Thoracic aorta endothelial cell (primary cell): Measurements from ENCODE around the gene PIANP. TPM values are rescaled to one million over a fixed set of nuclear protein-coding genes. Genes with fewer than 3 reads are reported as not detected.

Experiments used
- small RNA-seq: library from RNA; depleted of rRNA; stranded (forward); fragments of <200 nt; gene quantifications from one replicate; pipeline ENCODE3, GENCODE V24; 2012
- total RNA-seq: library from RNA; depleted of rRNA; stranded (reverse); fragments of >200 nt; gene quantifications from 2 replicates; pipeline ENCODE4 v1.2.3, GENCODE V29; 2012

The PIANP gene, protein sequence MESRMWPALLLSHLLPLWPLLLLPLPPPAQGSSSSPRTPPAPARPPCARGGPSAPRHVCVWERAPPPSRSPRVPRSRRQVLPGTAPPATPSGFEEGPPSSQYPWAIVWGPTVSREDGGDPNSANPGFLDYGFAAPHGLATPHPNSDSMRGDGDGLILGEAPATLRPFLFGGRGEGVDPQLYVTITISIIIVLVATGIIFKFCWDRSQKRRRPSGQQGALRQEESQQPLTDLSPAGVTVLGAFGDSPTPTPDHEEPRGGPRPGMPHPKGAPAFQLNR
- 0.13 TPM in 1 of 2 replicates, not detected in the other for total RNA-seq

GRCh38 chr12:6700646-6701051 is at the start of gene PIANP:
PIANP (minus strand) TSS chr12:6700815; CDS start chr12:6698061, 2,754 bp downstream.

GRCh38 chr12:6723607-6724408 is 23.2 kb upstream of the PIANP start, which contains the start of gene COPS7A:
COPS7A (plus strand) TSS chr12:6724046; CDS start chr12:6724657, 611 bp downstream.

GRCh38 chr12:6688999-6689882 is 11.4 kb downstream of the PIANP start, which contains the start of gene ZNF384:
ZNF384 (minus strand) TSS chr12:6689375; CDS start chr12:6679520, 9,855 bp downstream.

GRCh38 chr12:6662906-6663742 is 37.5 kb downstream of the PIANP start, which contains the start of gene ING4:
ING4 (minus strand) TSS chr12:6663119; CDS start chr12:6663101, 18 bp downstream.

GRCh38 chr12:6647083-6647604 is 53.5 kb downstream of the PIANP start, which contains the start of gene ACRBP:
ACRBP (minus strand) TSS chr12:6647432; CDS start chr12:6647366, 66 bp downstream.

Small RNA genes within 50 kb of the gene (small RNA-seq; reads per million reads assigned to genes)
- gene RNU6-781P: not detected

Other genes starting within 250 kb of the PIANP start
- 5.5 and 8.3 TPM in 2 replicates for gene TAPBPL, start 248.8 kb downstream of the PIANP start, total RNA-seq
- gene VAMP1, start 230.1 kb downstream of the PIANP start, total RNA-seq: 2.4 and 2.9 TPM in 2 replicates
- gene MRPL51, start 207.6 kb downstream of the PIANP start, total RNA-seq: 115 and 145 TPM in 2 replicates
- gene NCAPD2, start 206.7 kb downstream of the PIANP start, total RNA-seq: 82.7 and 119 TPM in 2 replicates
- 6,676 and 6,710 TPM in 2 replicates for gene GAPDH, start 166.3 kb downstream of the PIANP start, total RNA-seq
- 6.3 and 7.6 TPM in 2 replicates for gene IFFO1, start 144.8 kb downstream of the PIANP start, total RNA-seq
- 47.5 and 52.7 TPM in 2 replicates for gene NOP2, start 132.5 kb downstream of the PIANP start, total RNA-seq
- gene CHD4, start 93.4 kb downstream of the PIANP start, total RNA-seq: 222 and 230 TPM in 2 replicates
- gene LPAR5, start 64.9 kb downstream of the PIANP start, total RNA-seq: 0.13 TPM in 1 of 2 replicates, not detected in the other
- 0.50 and 0.53 TPM in 2 replicates for gene ACRBP, start 53.4 kb downstream of the PIANP start, total RNA-seq
- 30.1 and 35.0 TPM in 2 replicates for gene ING4, start 37.7 kb downstream of the PIANP start, total RNA-seq
- 27.0 and 28.2 TPM in 2 replicates for gene ZNF384, start 11.4 kb downstream of the PIANP start, total RNA-seq
- gene COPS7A, start 23.2 kb upstream of the PIANP start, total RNA-seq: 34.7 and 40.3 TPM in 2 replicates
- gene MLF2, start 52.3 kb upstream of the PIANP start, total RNA-seq: 89.4 and 97.4 TPM in 2 replicates
- 98.0 and 103 TPM in 2 replicates for gene PTMS, start 65.5 kb upstream of the PIANP start, total RNA-seq
- gene LAG3, start 71.7 kb upstream of the PIANP start, total RNA-seq: 0.13 and 0.14 TPM in 2 replicates
- gene CD4, start 88.7 kb upstream of the PIANP start, total RNA-seq: not detected in 2 replicates
- 5.7 and 9.4 TPM in 2 replicates for gene GPR162, start 121.0 kb upstream of the PIANP start, total RNA-seq
- gene P3H3, start 127.6 kb upstream of the PIANP start, total RNA-seq: 56.1 and 68.3 TPM in 2 replicates
- 3.1 and 3.8 TPM in 2 replicates for gene GNB3, start 140.1 kb upstream of the PIANP start, total RNA-seq
- gene CDCA3, start 150.5 kb upstream of the PIANP start, total RNA-seq: 25.7 and 39.8 TPM in 2 replicates
- 83.1 and 87.7 TPM in 2 replicates for gene USP5, start 151.3 kb upstream of the PIANP start, total RNA-seq
- 806 and 826 TPM in 2 replicates for gene TPI1, start 166.7 kb upstream of the PIANP start, total RNA-seq
- 1.2 and 3.3 TPM in 2 replicates for gene SPSB2, start 172.5 kb upstream of the PIANP start, total RNA-seq
- 2.1 and 5.3 TPM in 2 replicates for gene LRRC23, start 204.0 kb upstream of the PIANP start, total RNA-seq
- gene ENO2, start 213.8 kb upstream of the PIANP start, total RNA-seq: 12.2 TPM in 2 replicates
- 17.6 and 23.0 TPM in 2 replicates for gene ATN1, start 227.1 kb upstream of the PIANP start, total RNA-seq
- not detected in 2 replicates for gene RNU7-1, start 243.0 kb upstream of the PIANP start, total RNA-seq
- gene C12orf57, start 243.2 kb upstream of the PIANP start, total RNA-seq: 64.9 and 76.2 TPM in 2 replicates